Body of pancreas (tissue), 4 donors: ENCODE measurements around the gene SSBP1. TPM values are rescaled to one million over a fixed set of nuclear protein-coding genes. Genes with fewer than 3 reads are reported as not detected.
"Not testable (repeated sequence)": the region's sequence is repeated elsewhere in the genome, so short reads cannot be mapped to it uniquely, and the experiment has no call there.

Experiments used
- ATAC-seq: fragments of 150-250 bp; one replicate; pipeline ENCODE4 v1.9.1; 2016
- DNase-seq, 4 donors: peaks; one replicate each; pipeline ENCODE4 v3.0.0-alpha.2; 2019
- H3K27ac ChIP-seq, 4 donors: fragments of 200-600 bp; sonication (generic); 1 replicate in 3 of 4; 2 replicates in 1 of 4; pipeline versions ENCODE4 v1.5.1 to v1.6.1; 2016 to 2019; ENCODE audit warnings: mild to moderate bottlenecking in 1 of 4, mixed read lengths in 1 of 4, moderate library complexity in 1 of 4
- H3K27me3 ChIP-seq, 2 donors: fragments of 200-600 bp; sonication (generic); one replicate each; pipeline ENCODE4 v1.6.0; 2016; ENCODE audit warnings: mild to moderate bottlenecking in 1 of 2
- H3K36me3 ChIP-seq, 2 donors: fragments of 200-600 bp; sonication (generic); replicated peaks in 1 of 2; 2 replicates each; pipeline ENCODE4 v1.5.1; 2016; ENCODE audit warnings: low read depth in 2 of 2; ENCODE audit not compliant: insufficient read depth in 1 of 2
- H3K4me1 ChIP-seq: fragments of 200-600 bp; sonication (generic); one replicate; pipeline ENCODE4 v1.6.0; 2016
- H3K4me3 ChIP-seq, 2 donors: fragments of 200-600 bp; sonication (generic); 1 replicate in 1 of 2; 2 replicates in 1 of 2; pipeline ENCODE4 v1.5.1; 2016 to 2019
- H3K9me3 ChIP-seq, 3 donors: fragments of 200-600 bp; sonication (generic); 1 replicate in 2 of 3; 2 replicates in 1 of 3; pipeline ENCODE4 v1.5.1; 2016
- POLR2A ChIP-seq, 3 donors: fragments of 450-650 bp; IDR thresholded peaks; one replicate each; pipeline ENCODE4 v1.6.1; 2016; ENCODE audit warnings: antibody characterized with exemption in 3 of 3, mild to moderate bottlenecking in 2 of 3
- WGBS, 2 donors: methylation state at CpG; one replicate each; pipeline ENCODE4 v1.1.5; 2017; 5-methylcytosine and 5-hydroxymethylcytosine counted together
- intact Hi-C: fragments of 100-400 bp; cut with DNase I; formaldehyde crosslinking; loops from one replicate; pipeline ENCODE4 v1.15.1; 2023
- total RNA-seq, 2 donors: library from RNA; depleted of rRNA; stranded (reverse); fragments of >200 nt; gene quantifications; one replicate each; pipeline ENCODE4 v1.1.0, GENCODE V29; 2016
- TF ChIP-seq, protein P1 (sequence below), 7 experiments: fragments of 450-650 bp in 4 of 7; fragments of 200-600 bp in 3 of 7; sonication (generic) in 3 of 7; IDR thresholded peaks; one replicate each; pipeline ENCODE4 v1.5.1; 2016 to 2019; ENCODE audit warnings: antibody characterized with exemption in 7 of 7

Gene SSBP1, protein sequence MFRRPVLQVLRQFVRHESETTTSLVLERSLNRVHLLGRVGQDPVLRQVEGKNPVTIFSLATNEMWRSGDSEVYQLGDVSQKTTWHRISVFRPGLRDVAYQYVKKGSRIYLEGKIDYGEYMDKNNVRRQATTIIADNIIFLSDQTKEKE
- total RNA-seq = 10 to 100 TPM; 32.6 to 52.9 TPM

GRCh38 chr7:141737836-141738591 is at the start of gene SSBP1:
Gene SSBP1 (plus strand): TSS chr7:141738358. CDS start chr7:141739167, 809 bp downstream.
- Histone ChIP-seq H3K4me1 (peaks cover 21% of the 10 kb centered on the region), H3K4me3 (peak within 1 kb of the TSS; percentile 77 to 91), H3K36me3 (peaks cover under 1 to 8% of the 10 kb centered on the region in 2 donors), H3K9me3 (no peaks in the 10 kb centered on the region), H3K27me3 (no peaks in the 10 kb centered on the region), H3K27ac (peak within 1 kb of the TSS; percentile 45 to 90 (median 77))
- intact Hi-C loops = loop anchor here (10.0 kb wide), 1 partner anchor 73 kb away; no protein-coding TSS in a partner anchor
- ATAC-seq = peak; percentile 97
- peak; percentile 91 to 95 (median 92) for DNase-seq
- TF ChIP-seq, protein P1, sequence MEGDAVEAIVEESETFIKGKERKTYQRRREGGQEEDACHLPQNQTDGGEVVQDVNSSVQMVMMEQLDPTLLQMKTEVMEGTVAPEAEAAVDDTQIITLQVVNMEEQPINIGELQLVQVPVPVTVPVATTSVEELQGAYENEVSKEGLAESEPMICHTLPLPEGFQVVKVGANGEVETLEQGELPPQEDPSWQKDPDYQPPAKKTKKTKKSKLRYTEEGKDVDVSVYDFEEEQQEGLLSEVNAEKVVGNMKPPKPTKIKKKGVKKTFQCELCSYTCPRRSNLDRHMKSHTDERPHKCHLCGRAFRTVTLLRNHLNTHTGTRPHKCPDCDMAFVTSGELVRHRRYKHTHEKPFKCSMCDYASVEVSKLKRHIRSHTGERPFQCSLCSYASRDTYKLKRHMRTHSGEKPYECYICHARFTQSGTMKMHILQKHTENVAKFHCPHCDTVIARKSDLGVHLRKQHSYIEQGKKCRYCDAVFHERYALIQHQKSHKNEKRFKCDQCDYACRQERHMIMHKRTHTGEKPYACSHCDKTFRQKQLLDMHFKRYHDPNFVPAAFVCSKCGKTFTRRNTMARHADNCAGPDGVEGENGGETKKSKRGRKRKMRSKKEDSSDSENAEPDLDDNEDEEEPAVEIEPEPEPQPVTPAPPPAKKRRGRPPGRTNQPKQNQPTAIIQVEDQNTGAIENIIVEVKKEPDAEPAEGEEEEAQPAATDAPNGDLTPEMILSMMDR (IDR thresholded peaks at IDR 0.05) = peak; percentile 58 to 99 (median 94)
- TF ChIP-seq POLR2A (IDR thresholded peaks at IDR 0.05) = peak; percentile 27 to 87 (median 86)
- 2% methylated on average over 43 to 46 of the region's 46 CpGs for WGBS, 2 donors

GRCh38 chr7:141689072-141689825 is 48.9 kb upstream of the SSBP1 start:
- H3K4me3 ChIP-seq, H3K27me3 ChIP-seq, ATAC-seq, intact Hi-C loops, H3K36me3 ChIP-seq, H3K4me1 ChIP-seq, H3K9me3 ChIP-seq, H3K27ac ChIP-seq, DNase-seq: not testable (repeated sequence)
- 97 to 100% methylated on average over 3 of the region's 3 CpGs for WGBS, 2 donors

- Histone ChIP-seq H3K9me3 (no peaks in the 10 kb centered on the region), H3K27ac (no peak overlapping the region), H3K36me3 (no peaks in the 10 kb centered on the region), H3K4me1 (peaks cover 20% of the 10 kb centered on the region), H3K27me3 (no peaks in the 10 kb centered on the region), H3K4me3 (no peak overlapping the region)
- TF ChIP-seq, protein P1 (IDR thresholded peaks at IDR 0.05) = no peak
- TF ChIP-seq POLR2A (IDR thresholded peaks at IDR 0.05) = no peak
- intact Hi-C loops = no loop called here
- ATAC-seq (no peak), DNase-seq (no peak)
- WGBS, 2 donors = 72 to 77% methylated on average over 3 of the region's 3 CpGs
These were observed 46.6 kb upstream of the SSBP1 start for GRCh38 chr7:141691540-141691939.

- intact Hi-C loops = no loop called here
- DNase-seq (no peak), ATAC-seq (no peak)
- H3K4me3 ChIP-seq = no peak overlapping the region
- H3K27me3 ChIP-seq = no peaks in the 10 kb centered on the region
- H3K27ac ChIP-seq = no peak overlapping the region
- TF ChIP-seq, protein P1 (IDR thresholded peaks at IDR 0.05) = no peak
- no peak for TF ChIP-seq POLR2A (IDR thresholded peaks at IDR 0.05)
- peaks cover 25% of the 10 kb centered on the region for H3K4me1 ChIP-seq
- no peaks in the 10 kb centered on the region for H3K36me3 ChIP-seq
- no peaks in the 10 kb centered on the region for H3K9me3 ChIP-seq
- 79 to 82% methylated on average over 4 of the region's 4 CpGs for WGBS, 2 donors
These were observed 46.2 kb upstream of the SSBP1 start for GRCh38 chr7:141691961-141692360.

- Histone ChIP-seq H3K27ac (no peak overlapping the region), H3K4me1 (peaks cover 36% of the 10 kb centered on the region), H3K9me3 (no peaks in the 10 kb centered on the region), H3K36me3 (no peaks in the 10 kb centered on the region), H3K27me3 (no peaks in the 10 kb centered on the region), H3K4me3 (no peak overlapping the region)
- 52 to 62% methylated on average over 3 of the region's 3 CpGs for WGBS, 2 donors
- TF ChIP-seq POLR2A (IDR thresholded peaks at IDR 0.05) = no peak
- TF ChIP-seq, protein P1 (IDR thresholded peaks at IDR 0.05) = no peak
- intact Hi-C loops = no loop called here
- DNase-seq (no peak), ATAC-seq (no peak)
These were observed 45.1 kb upstream of the SSBP1 start for GRCh38 chr7:141693082-141693481.
